Dedifferentiated amniotic fluid mesenchymal stem cell (primary cell): Measurements from ENCODE around the gene AP1S3.
"Not testable (repeated sequence)": the region's sequence is repeated elsewhere in the genome, so short reads cannot be mapped to it uniquely, and the experiment has no call there.

Experiments
- DNase-seq: peaks from one replicate; pipeline ENCODE4 v3.0.0-alpha.2; 2016; ENCODE audit errors: extremely low spot score

The AP1S3 gene

DNA sequence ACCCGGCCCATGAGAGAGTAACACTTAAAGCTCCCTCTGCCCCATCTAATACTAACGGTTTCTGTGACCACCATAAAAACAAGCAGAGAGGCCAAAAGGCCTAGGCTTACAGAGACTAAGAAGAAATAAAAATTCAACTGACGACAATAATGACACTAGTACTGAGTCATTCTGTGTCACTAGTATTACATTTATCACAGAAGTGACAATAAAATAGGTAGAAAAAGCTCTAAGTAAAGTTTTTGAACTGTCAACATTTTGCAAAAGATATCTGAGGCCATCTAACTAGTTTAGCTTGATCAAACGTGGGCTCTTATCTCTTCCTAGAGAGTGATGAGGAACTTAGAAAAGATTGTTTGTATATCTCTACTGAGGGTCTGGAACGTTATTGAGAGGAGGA lies 35.6 kb downstream of the AP1S3 start:
- no peak for DNase-seq

DNA sequence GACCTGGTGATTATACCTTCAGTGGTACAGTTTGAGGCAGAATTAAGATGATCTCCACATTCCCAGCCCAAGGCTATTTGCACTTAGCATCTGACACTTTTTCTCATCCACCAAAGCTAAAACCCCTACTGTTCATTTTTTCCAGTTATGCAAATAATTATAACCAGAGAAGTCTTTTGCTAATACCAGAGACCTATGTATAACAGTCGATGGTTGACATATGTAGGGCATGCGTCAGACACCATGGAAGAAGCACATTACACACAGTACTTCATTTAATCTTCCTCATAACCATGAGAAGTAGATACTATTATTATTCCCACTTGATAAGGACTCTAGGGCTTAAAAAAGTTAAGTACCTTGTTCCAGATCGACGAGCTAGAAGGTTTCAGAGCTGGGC lies 36.5 kb downstream of the AP1S3 start:
- DNase-seq: no peak

DNA sequence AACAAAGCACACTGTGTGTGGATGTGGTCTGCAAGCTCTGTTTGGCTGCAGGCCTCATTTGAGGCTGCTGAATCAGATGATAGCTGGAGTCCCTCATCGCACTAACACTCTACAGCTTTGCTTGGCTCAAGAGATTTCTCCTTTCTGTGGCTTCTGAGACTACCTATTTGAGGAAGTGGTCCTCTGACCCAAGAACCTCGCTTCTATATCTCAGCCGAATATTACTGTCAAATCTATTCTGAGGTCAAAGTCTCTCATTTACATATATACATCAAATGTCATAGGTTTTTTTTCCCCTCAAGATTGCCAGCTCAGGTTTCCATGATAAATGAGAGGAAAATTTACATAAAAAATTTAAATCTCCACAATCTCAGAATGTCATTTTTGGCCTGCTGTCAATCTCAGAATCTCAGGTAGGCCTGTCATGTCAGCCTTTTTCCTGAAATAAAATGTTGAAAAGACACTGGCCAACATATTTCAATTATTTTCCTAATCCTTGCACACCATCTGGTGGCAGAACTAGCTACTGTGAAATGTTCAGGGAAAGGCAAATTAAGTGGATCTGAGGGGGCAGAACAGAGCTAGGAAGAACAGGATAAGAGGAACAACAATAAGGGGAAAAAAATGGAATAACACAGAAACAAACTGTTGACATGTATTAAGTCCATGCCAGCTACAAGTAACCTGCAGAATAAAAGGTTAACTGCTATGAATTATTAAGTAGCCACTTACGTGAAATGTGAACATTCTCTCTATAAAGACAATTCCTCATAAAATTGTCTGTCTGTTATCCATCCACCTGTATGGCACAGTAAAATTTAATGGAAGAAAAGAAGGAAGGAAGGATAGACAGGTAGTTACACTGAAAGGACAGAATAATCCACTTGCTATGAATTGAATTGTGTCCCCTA lies 39.3 kb downstream of the AP1S3 start:
- peak; percentile 47 for DNase-seq

- DNase-seq: no peak
Observed at GRCh38 chr2:223797037-223797436, 40.3 kb downstream of the AP1S3 start.

DNA sequence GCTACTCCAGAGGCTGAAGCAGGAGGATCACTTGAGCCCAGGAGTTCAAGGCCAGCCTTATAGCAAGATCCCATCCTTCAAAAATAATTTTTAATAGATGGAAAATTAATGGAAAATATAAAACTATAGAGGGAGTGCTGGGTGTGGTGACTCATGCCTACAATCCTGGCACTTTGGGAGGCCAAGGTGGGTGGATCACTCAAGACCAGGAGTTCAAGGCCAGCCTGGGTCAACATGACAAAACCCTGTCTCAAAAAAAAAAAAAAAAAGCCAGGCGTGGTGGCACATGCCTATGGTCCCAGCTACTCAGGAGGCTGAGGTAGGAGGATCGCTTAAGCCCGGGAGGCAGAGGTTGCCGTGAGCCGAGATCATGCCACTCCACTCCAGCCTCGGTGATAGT lies 48.0 kb downstream of the AP1S3 start:
- DNase-seq: no peak

DNA sequence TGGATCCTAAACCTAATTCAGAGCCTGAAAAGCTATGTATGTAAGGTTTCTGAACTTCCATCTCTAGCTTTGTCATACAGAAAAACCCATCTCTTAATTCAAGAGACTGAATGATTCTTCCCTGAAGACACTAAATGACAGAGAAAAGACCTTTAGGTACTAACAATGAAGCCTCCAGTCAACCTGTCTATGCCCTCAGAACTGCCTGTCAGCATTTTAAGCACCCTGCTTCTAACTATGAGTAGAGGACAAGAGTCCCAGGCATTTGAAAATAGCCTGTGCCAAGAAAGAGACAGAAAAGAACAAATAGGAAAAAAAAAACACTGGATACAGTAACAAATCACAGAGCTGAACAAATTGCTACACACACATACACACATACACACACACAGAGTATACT lies 48.6 kb downstream of the AP1S3 start:
- DNase-seq: no peak

- not testable (repeated sequence) for DNase-seq
Observed at GRCh38 chr2:223788106-223788505, 49.3 kb downstream of the AP1S3 start.

DNA sequence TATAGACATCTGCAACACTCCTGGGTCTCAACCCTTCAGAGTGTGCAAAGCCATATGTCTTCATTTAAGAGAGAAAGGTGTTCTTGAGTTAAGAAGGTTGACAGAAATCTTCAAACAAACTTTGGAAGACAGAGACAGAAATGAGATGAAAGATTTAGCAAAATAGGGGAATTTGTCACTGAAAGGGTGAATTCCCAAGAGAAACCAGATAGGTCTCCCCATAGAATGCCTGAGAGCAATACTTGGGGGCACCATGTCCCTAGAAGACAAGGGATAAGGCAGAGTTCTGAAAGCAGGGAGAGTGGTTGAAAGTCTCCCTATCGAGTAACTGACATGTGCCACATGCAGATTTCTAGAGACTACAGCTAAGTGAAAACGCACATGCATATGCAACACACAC lies 50.0 kb downstream of the AP1S3 start:
- no peak for DNase-seq

- DNase-seq: no peak
Observed at GRCh38 chr2:223786943-223787342, 50.4 kb downstream of the AP1S3 start.

- DNase-seq: no peak
Observed at GRCh38 chr2:223786236-223786635, 51.1 kb downstream of the AP1S3 start.

DNA sequence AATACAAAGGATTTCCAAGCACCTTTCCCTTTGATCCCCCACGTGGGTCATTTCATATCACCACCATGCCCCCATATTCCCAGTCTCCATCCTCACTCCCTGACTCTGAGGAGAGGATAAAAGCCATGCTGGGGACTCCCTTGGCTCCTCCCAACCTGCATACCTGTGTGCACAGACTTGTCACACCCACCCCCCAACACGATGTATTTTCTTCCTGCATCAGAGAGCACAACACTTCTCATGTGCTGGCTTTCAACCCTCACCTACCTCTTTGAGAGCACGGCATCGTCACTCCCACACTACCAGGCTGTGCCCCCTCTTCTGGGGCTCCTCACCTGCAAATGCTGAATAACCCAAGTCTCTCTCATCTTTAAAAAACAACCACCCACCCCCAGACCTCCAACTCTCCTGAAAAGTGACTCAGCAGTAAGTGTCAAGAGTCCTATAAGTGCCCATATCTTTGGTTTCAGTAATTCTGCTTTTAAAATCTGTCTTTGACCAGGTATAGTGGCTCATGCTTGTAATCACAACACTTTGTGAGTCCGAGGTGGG lies 53.1 kb downstream of the AP1S3 start:
- DNase-seq: no peak

GRCh38 chr2:223782629-223783028 lies 54.8 kb downstream of the AP1S3 start:
- DNase-seq: no peak

DNA sequence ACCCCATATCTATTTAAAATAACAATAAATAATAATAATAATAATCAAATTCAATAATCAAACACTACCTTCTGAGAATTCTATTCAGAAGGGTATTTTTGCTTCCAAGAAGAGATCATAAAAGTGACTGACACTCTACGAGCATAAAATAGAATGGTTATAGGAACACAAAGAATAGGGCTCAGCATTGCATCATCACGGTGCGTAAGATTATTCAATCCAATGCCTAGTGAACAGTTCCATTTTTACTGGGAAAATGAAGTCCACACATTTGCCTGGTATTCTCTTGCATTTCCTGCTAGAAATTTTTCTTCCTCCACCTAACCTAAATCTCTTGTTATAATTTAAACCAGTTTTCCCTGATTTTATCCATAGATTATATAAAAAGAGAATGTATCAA lies 55.8 kb downstream of the AP1S3 start:
- DNase-seq: no peak

GRCh38 chr2:223779877-223780276 lies 57.5 kb downstream of the AP1S3 start:
- peak; percentile 29 for DNase-seq

DNA sequence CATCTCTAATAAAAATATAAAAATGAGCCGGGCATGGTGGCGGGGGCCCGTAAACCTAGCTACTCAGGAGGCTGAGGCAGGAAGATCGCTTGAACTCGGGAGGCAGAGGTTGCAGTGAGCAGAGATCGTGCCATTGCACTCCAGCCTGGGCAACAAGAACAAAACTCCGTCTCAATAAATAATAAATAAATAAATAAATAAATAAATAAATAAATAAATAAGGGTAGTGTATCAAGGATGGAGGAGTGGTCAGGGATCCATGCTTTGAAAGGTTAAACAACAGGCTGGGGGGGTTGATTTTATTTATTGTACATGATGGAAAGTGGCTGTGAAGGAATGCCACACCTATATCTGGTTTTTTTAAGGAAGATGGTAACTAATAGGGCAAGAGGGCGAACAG lies 63.2 kb downstream of the AP1S3 start:
- DNase-seq: no peak

DNA sequence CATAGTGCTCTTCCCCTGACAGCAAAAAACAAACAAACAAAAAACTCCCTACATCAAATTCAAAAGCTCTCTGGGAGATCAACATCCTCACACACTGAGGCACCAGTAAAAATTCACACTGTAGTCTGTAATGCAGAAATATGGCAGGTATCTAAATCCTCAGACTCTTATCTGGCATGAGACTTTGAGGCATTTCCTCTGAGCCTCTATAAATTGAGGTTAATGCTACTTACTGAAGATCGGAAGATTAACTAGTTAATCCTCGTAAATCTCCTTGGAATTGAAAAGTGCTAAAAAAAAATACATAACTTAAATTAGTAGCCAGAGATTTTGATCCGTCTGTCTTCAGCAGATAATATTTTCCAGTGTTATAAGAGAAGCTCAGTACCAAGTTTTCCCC lies 65.0 kb downstream of the AP1S3 start:
- no peak for DNase-seq

- no peak for DNase-seq
Observed at GRCh38 chr2:223771475-223771874, 65.9 kb downstream of the AP1S3 start.

DNA sequence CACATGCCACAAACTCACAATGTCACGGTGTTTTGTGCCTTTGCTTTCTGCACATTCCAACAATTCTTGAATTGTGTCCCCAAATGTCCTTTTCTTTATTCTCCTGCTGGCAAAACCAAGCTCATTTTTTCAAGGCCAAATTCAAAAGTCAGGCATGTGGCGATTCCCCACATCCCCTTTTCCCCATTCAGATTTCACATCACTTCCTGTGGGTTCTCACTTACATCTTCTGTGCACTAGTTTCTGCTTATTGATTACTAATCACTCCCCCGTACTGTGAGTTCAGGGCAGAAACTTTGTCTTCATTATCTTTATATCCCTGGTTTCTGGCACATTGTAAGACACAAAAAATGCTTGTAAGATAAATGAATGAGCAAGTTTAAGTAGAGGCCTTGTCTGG lies 69.2 kb downstream of the AP1S3 start:
- no peak for DNase-seq

DNA sequence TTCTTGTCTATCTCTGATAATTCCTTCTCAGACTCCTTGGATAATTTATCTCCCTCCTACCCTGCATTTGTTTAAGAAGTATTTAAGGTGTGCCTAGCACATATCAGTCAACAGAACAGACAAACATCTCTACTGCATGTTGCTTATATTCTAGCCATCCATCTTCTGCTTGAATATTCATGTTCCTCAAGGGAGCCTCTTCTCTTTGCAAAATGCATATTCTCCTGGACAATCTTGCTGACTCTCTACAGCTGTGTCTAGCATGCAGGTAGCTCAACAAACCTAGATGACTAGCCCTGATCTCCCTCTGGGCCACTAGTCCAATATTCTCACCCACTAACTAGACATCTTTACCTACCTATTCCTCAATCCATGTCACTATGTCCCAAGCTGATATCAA lies 70.0 kb downstream of the AP1S3 start:
- DNase-seq: no peak

DNA sequence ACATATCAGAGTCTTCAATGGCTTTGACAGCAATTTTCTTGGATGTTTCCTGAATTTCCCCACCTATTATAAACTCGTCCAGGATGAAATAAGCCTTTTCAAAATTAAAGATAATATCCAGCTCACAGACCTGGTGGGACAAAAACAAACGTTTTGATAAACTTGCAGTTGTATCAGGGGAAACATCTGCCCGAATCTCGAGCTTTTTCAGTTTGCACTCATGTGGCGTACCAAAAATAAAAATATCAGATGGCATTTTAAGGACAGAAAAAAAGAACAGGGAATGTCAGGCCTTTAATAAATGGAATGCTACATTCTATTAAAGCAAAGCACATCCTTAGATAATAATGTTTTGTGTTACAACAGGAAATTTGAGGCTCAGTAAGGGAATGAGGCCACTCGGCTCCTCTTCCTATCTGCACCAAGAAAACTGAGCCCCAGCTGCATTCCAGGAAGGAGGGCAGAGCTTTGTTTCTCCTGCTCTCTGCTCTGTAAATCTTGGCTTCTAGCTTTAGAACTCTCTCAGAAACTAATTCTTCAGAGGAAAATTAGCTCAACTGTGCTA lies 72.1 kb downstream of the AP1S3 start:
- DNase-seq: no peak

- DNase-seq: no peak
Observed at GRCh38 chr2:223764796-223765195, 72.6 kb downstream of the AP1S3 start.

DNA sequence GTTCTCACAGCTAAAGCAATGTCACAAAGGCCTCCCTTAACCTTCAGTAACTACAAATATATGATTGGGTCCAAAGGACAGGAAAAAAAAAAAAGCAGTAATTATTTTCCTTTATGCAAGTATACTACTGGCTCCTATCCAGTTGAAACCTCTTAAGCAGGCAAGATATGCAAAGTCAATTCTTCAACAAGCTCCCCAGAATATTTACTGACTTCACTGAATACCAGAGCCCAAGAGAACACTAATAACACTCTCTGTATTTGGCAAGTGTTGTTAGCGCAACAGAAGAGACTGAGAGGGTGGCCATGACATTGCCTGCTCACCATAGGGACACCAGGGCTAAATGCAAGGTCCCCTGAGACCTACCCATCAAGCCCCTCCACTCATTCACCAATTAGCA lies 74.5 kb downstream of the AP1S3 start:
- no peak for DNase-seq

DNA sequence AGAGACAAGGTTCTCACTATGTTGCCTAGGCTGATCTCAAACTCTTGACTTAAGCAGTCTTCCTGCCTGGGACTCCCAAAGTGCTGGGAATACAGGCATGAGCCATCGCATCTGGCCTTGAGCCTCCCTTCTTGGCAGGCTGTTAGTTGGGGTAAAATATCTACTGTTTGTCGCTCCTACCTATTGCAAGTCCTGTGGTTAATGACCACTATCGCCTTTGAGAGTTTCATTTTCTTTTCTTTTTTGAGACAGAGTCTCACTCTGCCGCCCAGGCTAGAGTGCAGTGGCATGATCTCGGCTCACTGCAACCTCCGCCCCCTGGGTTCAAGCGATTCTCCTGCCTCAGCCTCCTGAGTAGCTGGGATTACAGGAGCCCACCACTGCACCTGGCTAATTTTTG lies 75.6 kb downstream of the AP1S3 start:
- not testable (repeated sequence) for DNase-seq
